PC-3 (cell line): ENCODE results near the gene INMT.

Experiments
- CTCF ChIP-seq: fragments of 300-600 bp; sonication (generic); conservative IDR thresholded peaks from 2 replicates; pipeline ENCODE4 v1.5.1; 2017; ENCODE audit warnings: antibody characterized with exemption, low read depth, mild to moderate bottlenecking, low read length
- EZH2phosphoT487 ChIP-seq: fragments of 300-600 bp; sonication (generic); IDR thresholded peaks from 2 replicates; pipeline ENCODE4 v1.6.1; 2018; ENCODE audit warnings: mild to moderate bottlenecking, antibody characterized with exemption, low read length, borderline replicate concordance

GRCh38 chr7:30709549-30709948 lies 42.4 kb upstream of the INMT start:
- TF ChIP-seq CTCF (no peak), EZH2phosphoT487 (no peak)
